ENCODE results near the gene CBX7.

GRCh38 chr22:39129746-39130145 is 22.7 kb downstream of the CBX7 start:
- TF ChIP-seq CTCF (IDR thresholded peaks at IDR 0.05) (no peak), POLR2A (IDR thresholded peaks at IDR 0.05) (no peak)

Measured in Peyer's patch (tissue), 4 donors.